ENCODE measurements around the gene CPTP. TPM values are rescaled to one million over a fixed set of nuclear protein-coding genes. Genes with fewer than 3 reads are reported as not detected.

Gene CPTP
- total and polyA plus RNA-seq, 2 of the 13 experiments (the other 11 are each of a cell fraction or from before 2014, with no cell fraction given): 5.5 to 9.3 TPM

DNA sequence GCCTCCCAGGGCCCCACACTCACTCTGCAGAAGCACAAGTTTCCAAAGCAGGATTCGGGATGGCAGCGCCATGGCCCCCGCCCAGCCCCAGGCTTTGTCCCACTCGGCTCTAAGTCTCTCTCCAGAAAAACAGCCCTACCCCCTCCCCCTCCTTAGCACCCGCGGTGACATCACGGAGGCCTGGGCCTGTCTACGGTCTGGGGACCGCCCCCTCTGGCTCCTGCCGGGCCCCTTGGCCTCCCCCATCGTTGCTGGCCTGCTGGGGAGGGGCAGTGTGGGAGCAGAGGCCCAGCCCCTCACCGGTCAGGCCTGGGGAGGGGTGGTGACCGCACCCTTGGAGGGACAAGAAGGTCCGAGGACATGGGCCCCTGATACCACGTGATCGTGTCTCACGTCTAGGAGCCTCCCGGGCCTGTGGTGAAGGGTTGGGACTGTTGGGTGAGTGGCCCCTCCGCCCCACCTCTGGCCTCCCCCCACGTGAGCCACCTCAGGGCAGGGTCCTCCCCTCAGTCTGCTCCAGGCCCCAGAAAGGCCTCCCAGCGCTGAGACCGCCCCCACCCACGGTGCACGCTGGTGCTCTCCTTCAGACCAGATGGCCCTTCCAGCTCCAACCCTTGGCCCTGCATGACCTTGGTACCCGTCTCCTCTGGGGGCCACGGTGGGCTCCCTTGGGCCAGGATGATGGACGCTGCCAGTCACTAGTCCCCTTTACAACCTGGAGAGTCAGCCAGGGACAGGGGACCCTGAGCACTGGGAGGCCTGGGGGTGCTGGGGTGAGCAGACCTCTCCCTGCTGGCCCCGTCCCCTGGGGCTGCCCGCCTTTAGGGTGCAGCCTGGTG lies 34.0 kb downstream of the CPTP start, which contains the start of gene MXRA8 (continued):
- TF ChIP-seq HNRNPL (IDR thresholded peaks at IDR 0.05; ENCODE audit: low read depth, low read length): 0 out of 2 replicates have a peak, but pooled peaks have one; percentile 31
- TF ChIP-seq ZNF10 (CRISPR knock-in tag; IDR thresholded peaks at IDR 0.05; ENCODE audit: borderline replicate concordance, low read depth): no peak
- TF ChIP-seq HDAC6 (IDR thresholded peaks at IDR 0.05; ENCODE audit: low read depth, low read length): no peak
- TF ChIP-seq, protein P1, sequence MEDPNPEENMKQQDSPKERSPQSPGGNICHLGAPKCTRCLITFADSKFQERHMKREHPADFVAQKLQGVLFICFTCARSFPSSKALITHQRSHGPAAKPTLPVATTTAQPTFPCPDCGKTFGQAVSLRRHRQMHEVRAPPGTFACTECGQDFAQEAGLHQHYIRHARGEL (CRISPR knock-in tag; IDR thresholded peaks at IDR 0.05): no peak
- TF ChIP-seq ZNF614 (CRISPR knock-in tag; IDR thresholded peaks at IDR 0.05; ENCODE audit: borderline replicate concordance): no peak
- no peak for TF ChIP-seq TAF15 (IDR thresholded peaks at IDR 0.05; ENCODE audit: low read depth, low read length, poor library complexity, severe bottlenecking)
- TF ChIP-seq CCAR2 (optimal IDR thresholded peaks at IDR 0.05; ENCODE audit: low read depth, low read length): no peak
- TF ChIP-seq MTA1 (CRISPR knock-in tag; IDR thresholded peaks at IDR 0.05; ENCODE audit: borderline replicate concordance): 0 out of 2 replicates have a peak, but pooled peaks have one; percentile 20
- TF ChIP-seq GLI4 (CRISPR knock-in tag; IDR thresholded peaks at IDR 0.05; ENCODE audit: borderline replicate concordance): no peak
- TF ChIP-seq XBP1 (CRISPR knock-in tag; IDR thresholded peaks at IDR 0.05): no peak
- TF ChIP-seq ISL2 (CRISPR knock-in tag; IDR thresholded peaks at IDR 0.05): no peak
- TF ChIP-seq ZNF556 (CRISPR knock-in tag; IDR thresholded peaks at IDR 0.05; ENCODE audit: borderline replicate concordance): no peak
- TF ChIP-seq, protein P2, sequence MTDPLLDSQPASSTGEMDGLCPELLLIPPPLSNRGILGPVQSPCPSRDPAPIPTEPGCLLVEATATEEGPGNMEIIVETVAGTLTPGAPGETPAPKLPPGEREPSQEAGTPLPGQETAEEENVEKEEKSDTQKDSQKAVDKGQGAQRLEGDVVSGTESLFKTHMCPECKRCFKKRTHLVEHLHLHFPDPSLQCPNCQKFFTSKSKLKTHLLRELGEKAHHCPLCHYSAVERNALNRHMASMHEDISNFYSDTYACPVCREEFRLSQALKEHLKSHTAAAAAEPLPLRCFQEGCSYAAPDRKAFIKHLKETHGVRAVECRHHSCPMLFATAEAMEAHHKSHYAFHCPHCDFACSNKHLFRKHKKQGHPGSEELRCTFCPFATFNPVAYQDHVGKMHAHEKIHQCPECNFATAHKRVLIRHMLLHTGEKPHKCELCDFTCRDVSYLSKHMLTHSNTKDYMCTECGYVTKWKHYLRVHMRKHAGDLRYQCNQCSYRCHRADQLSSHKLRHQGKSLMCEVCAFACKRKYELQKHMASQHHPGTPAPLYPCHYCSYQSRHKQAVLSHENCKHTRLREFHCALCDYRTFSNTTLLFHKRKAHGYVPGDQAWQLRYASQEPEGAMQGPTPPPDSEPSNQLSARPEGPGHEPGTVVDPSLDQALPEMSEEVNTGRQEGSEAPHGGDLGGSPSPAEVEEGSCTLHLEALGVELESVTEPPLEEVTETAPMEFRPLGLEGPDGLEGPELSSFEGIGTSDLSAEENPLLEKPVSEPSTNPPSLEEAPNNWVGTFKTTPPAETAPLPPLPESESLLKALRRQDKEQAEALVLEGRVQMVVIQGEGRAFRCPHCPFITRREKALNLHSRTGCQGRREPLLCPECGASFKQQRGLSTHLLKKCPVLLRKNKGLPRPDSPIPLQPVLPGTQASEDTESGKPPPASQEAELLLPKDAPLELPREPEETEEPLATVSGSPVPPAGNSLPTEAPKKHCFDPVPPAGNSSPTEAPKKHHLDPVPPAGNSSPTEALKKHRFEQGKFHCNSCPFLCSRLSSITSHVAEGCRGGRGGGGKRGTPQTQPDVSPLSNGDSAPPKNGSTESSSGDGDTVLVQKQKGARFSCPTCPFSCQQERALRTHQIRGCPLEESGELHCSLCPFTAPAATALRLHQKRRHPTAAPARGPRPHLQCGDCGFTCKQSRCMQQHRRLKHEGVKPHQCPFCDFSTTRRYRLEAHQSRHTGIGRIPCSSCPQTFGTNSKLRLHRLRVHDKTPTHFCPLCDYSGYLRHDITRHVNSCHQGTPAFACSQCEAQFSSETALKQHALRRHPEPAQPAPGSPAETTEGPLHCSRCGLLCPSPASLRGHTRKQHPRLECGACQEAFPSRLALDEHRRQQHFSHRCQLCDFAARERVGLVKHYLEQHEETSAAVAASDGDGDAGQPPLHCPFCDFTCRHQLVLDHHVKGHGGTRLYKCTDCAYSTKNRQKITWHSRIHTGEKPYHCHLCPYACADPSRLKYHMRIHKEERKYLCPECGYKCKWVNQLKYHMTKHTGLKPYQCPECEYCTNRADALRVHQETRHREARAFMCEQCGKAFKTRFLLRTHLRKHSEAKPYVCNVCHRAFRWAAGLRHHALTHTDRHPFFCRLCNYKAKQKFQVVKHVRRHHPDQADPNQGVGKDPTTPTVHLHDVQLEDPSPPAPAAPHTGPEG (CRISPR knock-in tag; IDR thresholded peaks at IDR 0.05): no peak
- no peak for TF ChIP-seq NPAS2 (CRISPR knock-in tag; IDR thresholded peaks at IDR 0.05; ENCODE audit: borderline replicate concordance)
- peak; percentile 21; the same call in 1 of the 2 replicates for TF ChIP-seq TAF1 (CRISPR knock-in tag; IDR thresholded peaks at IDR 0.05)
- TF ChIP-seq HNRNPH1 (optimal IDR thresholded peaks at IDR 0.05; ENCODE audit: low read depth, low read length): no peak
- TF ChIP-seq, protein P3, sequence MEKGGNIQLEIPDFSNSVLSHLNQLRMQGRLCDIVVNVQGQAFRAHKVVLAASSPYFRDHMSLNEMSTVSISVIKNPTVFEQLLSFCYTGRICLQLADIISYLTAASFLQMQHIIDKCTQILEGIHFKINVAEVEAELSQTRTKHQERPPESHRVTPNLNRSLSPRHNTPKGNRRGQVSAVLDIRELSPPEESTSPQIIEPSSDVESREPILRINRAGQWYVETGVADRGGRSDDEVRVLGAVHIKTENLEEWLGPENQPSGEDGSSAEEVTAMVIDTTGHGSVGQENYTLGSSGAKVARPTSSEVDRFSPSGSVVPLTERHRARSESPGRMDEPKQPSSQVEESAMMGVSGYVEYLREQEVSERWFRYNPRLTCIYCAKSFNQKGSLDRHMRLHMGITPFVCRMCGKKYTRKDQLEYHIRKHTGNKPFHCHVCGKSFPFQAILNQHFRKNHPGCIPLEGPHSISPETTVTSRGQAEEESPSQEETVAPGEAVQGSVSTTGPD (CRISPR knock-in tag; IDR thresholded peaks at IDR 0.05): no peak
- TF ChIP-seq MATR3 (CRISPR knock-in tag; IDR thresholded peaks at IDR 0.05): no peak
- no peak for TF ChIP-seq PPARG (CRISPR knock-in tag; conservative IDR thresholded peaks at IDR 0.05)
- TF ChIP-seq ZSCAN20 (CRISPR knock-in tag; IDR thresholded peaks at IDR 0.05; ENCODE audit: borderline replicate concordance): no peak
- TF ChIP-seq FLYWCH1 (CRISPR knock-in tag; IDR thresholded peaks at IDR 0.05): no peak
- TF ChIP-seq HIVEP1 (CRISPR knock-in tag; IDR thresholded peaks at IDR 0.05): 0 out of 2 replicates have a peak, but pooled peaks have one; percentile 33
- 0 out of 2 replicates have a peak, but pooled peaks have one; percentile 9 for TF ChIP-seq ZNF558 (CRISPR knock-in tag; IDR thresholded peaks at IDR 0.05; ENCODE audit: borderline replicate concordance)
